Left cardiac atrium (tissue), 4 donors: ENCODE measurements around the gene WSCD2. TPM values are rescaled to one million over a fixed set of nuclear protein-coding genes. Genes with fewer than 3 reads are reported as not detected.
A peak's percentile ranks its signal among the peaks of the same experiment; 100 is the strongest.

ENCODE experiments used
- ATAC-seq, 2 donors: fragments of 200-7000 bp; cut with Tn5 transposase; one replicate each; pipeline ENCODE4 v1.9.1; 2020; ENCODE audit warnings: mild to moderate bottlenecking in 2 of 2, moderate library complexity in 2 of 2
- DNase-seq: peaks from one replicate; pipeline ENCODE4 v3.0.0-alpha.2; 2020
- intact Hi-C, 2 donors: fragments of 100-400 bp; cut with DNase I; formaldehyde crosslinking; loops; one replicate each; pipeline versions ENCODE4 v1.14.1 to v1.15.1; 2022 to 2023
- total RNA-seq, 2 donors: library from RNA; stranded (reverse); fragmentation: NEBNext Ultra II Directional; extraction: Animal tissue kit (Norgen Biotek cat#: 25700); gene quantifications; one replicate each; pipeline ENCODE4 v1.2.1, GENCODE V29; 2021
- donor health status: DM: no; HTN: yes; CAD: no.
- donor health status: DM: no; HTN: yes; CAD: no; lungs with severe emphysema.
- donor health status: DM: yes; HTN: yes; CAD: no.
- donor health status: Dilated cardiomyopathy.

WSCD2 gene
- total RNA-seq, 2 donors from 2014 or later: 0.44 TPM; not detected in 1

GRCh38 chr12:108177131-108177530, 48.0 kb downstream of the WSCD2 start:
- ATAC-seq: no peak
- intact Hi-C loops: no loop called here
- no peak for DNase-seq

GRCh38 chr12:108179305-108179704, 50.2 kb downstream of the WSCD2 start:
- DNase-seq: no peak
- no peak for ATAC-seq
- intact Hi-C loops: no loop called here

GRCh38 chr12:108180255-108181094, 51.4 kb downstream of the WSCD2 start:
- DNase-seq (no peak), ATAC-seq (no peak)
- intact Hi-C loops: no loop called here

GRCh38 chr12:108181095-108181454, 52.0 kb downstream of the WSCD2 start:
- no peak for DNase-seq
- intact Hi-C loops: no loop called here
- no peak for ATAC-seq

GRCh38 chr12:108182096-108182495, 53.0 kb downstream of the WSCD2 start:
- intact Hi-C loops: no loop called here

GRCh38 chr12:108185002-108185401, 55.9 kb downstream of the WSCD2 start:
- no peak for ATAC-seq
- intact Hi-C loops: no loop called here
- no peak for DNase-seq

More at GRCh38 chr12:108182096-108182495, 53.0 kb downstream of the WSCD2 start:
- no peak for DNase-seq
- no peak for ATAC-seq

GRCh38 chr12:108187831-108188230, 58.7 kb downstream of the WSCD2 start:
- no peak for ATAC-seq
- DNase-seq: no peak
- intact Hi-C loops: no loop called here

GRCh38 chr12:108190529-108190928, 61.4 kb downstream of the WSCD2 start:
- intact Hi-C loops: loop anchor here (5.0 to 10.0 kb wide), 4 partner anchors 58 to 273 kb away; no protein-coding TSS in a partner anchor
- peak; percentile 70 to 90 for ATAC-seq
- DNase-seq: no peak

GRCh38 chr12:108191086-108191485, 62.0 kb downstream of the WSCD2 start:
- intact Hi-C loops: loop anchor here (5.0 to 10.0 kb wide), 4 partner anchors 59 to 274 kb away; no protein-coding TSS in a partner anchor
- no peak for ATAC-seq
- DNase-seq: no peak

- ATAC-seq (no peak), DNase-seq (no peak)
- intact Hi-C loops: loop anchor here (5.0 to 10.0 kb wide), 4 partner anchors 60 to 275 kb away; no protein-coding TSS in a partner anchor
These were observed 62.9 kb downstream of the WSCD2 start for GRCh38 chr12:108191938-108192337.

- no peak for ATAC-seq
- no peak for DNase-seq
- intact Hi-C loops: loop anchor here (5.0 to 10.0 kb wide), 4 partner anchors 61 to 276 kb away; no protein-coding TSS in a partner anchor
These were observed 64.4 kb downstream of the WSCD2 start for GRCh38 chr12:108193493-108193892.

GRCh38 chr12:108193917-108194316, 64.8 kb downstream of the WSCD2 start:
- intact Hi-C loops: loop anchor here (5.0 to 10.0 kb wide), 4 partner anchors 62 to 277 kb away; no protein-coding TSS in a partner anchor

GRCh38 chr12:108194585-108194984, 65.5 kb downstream of the WSCD2 start:
- no peak for ATAC-seq
- intact Hi-C loops: loop anchor here (5.0 to 10.0 kb wide), 4 partner anchors 62 to 277 kb away; no protein-coding TSS in a partner anchor
- DNase-seq: no peak

More at GRCh38 chr12:108193917-108194316, 64.8 kb downstream of the WSCD2 start:
- DNase-seq (no peak), ATAC-seq (no peak)

- DNase-seq (no peak), ATAC-seq (no peak)
- intact Hi-C loops: loop anchor here in 1 of 2 donors (10.0 kb wide), 1 partner anchor 92 kb away; no protein-coding TSS in a partner anchor
These were observed 67.2 kb downstream of the WSCD2 start for GRCh38 chr12:108196319-108196718.

GRCh38 chr12:108196921-108197320, 67.8 kb downstream of the WSCD2 start:
- ATAC-seq (no peak), DNase-seq (no peak)
- intact Hi-C loops: loop anchor here in 1 of 2 donors (10.0 kb wide), 1 partner anchor 92 kb away; no protein-coding TSS in a partner anchor

- DNase-seq: no peak
- intact Hi-C loops: loop anchor here in 1 of 2 donors (10.0 kb wide), 1 partner anchor 93 kb away; no protein-coding TSS in a partner anchor
- no peak for ATAC-seq
These were observed 69.0 kb downstream of the WSCD2 start for GRCh38 chr12:108198043-108198442.

- ATAC-seq (no peak), DNase-seq (no peak)
- intact Hi-C loops: loop anchor here in 1 of 2 donors (10.0 kb wide), 1 partner anchor 94 kb away; no protein-coding TSS in a partner anchor
These were observed 70.0 kb downstream of the WSCD2 start for GRCh38 chr12:108199106-108199505.

- no peak for ATAC-seq
- intact Hi-C loops: no loop called here
- no peak for DNase-seq
These were observed 72.7 kb downstream of the WSCD2 start for GRCh38 chr12:108201808-108202207.

- no peak for ATAC-seq
- intact Hi-C loops: no loop called here
- DNase-seq: no peak
These were observed 75.3 kb downstream of the WSCD2 start for GRCh38 chr12:108204117-108204987.
